M059J (cell line): Measurements from ENCODE around the gene CPT2. TPM values are rescaled to one million over a fixed set of nuclear protein-coding genes. Genes with fewer than 3 reads are reported as not detected.

Experiments
- DNase-seq: peaks from one replicate; pipeline ENCODE4 v3.0.0-alpha.2; 2012; ENCODE audit warnings: low read depth
- total RNA-seq: library from RNA; depleted of rRNA; stranded (reverse); fragments of >200 nt; shearing (Covaris generic); gene quantifications from 2 replicates; pipeline ENCODE4 v1.2.3, GENCODE V29; 2014; rRNA removed

Gene CPT2
- total RNA-seq: 18.3 and 23.4 TPM in 2 replicates

GRCh38 chr1:53196485-53197290 lies at the start of gene CPT2:
Gene CPT2 (plus strand): TSS chr1:53196824. CDS start chr1:53196944, 120 bp downstream.
- DNase-seq: peak; percentile 94

- no peak for DNase-seq
Observed at GRCh38 chr1:53147174-53147573, 49.5 kb upstream of the CPT2 start.

- DNase-seq: peak; percentile 68
Observed at GRCh38 chr1:53148123-53148522, 48.5 kb upstream of the CPT2 start.

- no peak for DNase-seq
Observed at GRCh38 chr1:53153752-53154151, 42.9 kb upstream of the CPT2 start.

GRCh38 chr1:53154859-53155438 lies 41.7 kb upstream of the CPT2 start:
- no peak for DNase-seq

- no peak for DNase-seq
Observed at GRCh38 chr1:53155534-53155933, 41.1 kb upstream of the CPT2 start.

GRCh38 chr1:53155945-53156344 lies 40.7 kb upstream of the CPT2 start:
- DNase-seq: no peak

- DNase-seq: no peak
Observed at GRCh38 chr1:53156783-53157182, 39.8 kb upstream of the CPT2 start.

- no peak for DNase-seq
Observed at GRCh38 chr1:53158900-53159299, 37.7 kb upstream of the CPT2 start.

- no peak for DNase-seq
Observed at GRCh38 chr1:53160924-53161378, 35.7 kb upstream of the CPT2 start.

GRCh38 chr1:53162621-53163020 lies 34.0 kb upstream of the CPT2 start:
- no peak for DNase-seq

- no peak for DNase-seq
Observed at GRCh38 chr1:53163291-53163768, 33.3 kb upstream of the CPT2 start.

GRCh38 chr1:53165408-53165961 lies 31.1 kb upstream of the CPT2 start:
- no peak for DNase-seq

- no peak for DNase-seq
Observed at GRCh38 chr1:53166366-53166765, 30.3 kb upstream of the CPT2 start.

- DNase-seq: no peak
Observed at GRCh38 chr1:53166912-53167311, 29.7 kb upstream of the CPT2 start.

- DNase-seq: peak; percentile 47
Observed at GRCh38 chr1:53172426-53173128, 24.0 kb upstream of the CPT2 start.

- peak; percentile 22 for DNase-seq
Observed at GRCh38 chr1:53174971-53175913, 21.4 kb upstream of the CPT2 start.

GRCh38 chr1:53176452-53177208 lies 20.0 kb upstream of the CPT2 start:
- DNase-seq: peak; percentile 21

GRCh38 chr1:53180226-53180625 lies 16.4 kb upstream of the CPT2 start:
- DNase-seq: no peak

GRCh38 chr1:53180951-53181350 lies 15.7 kb upstream of the CPT2 start:
- no peak for DNase-seq
